CD4-positive, alpha-beta T cell treated with Interleukin-2 at 100 ng/mL for 4 hours (primary cell): ENCODE data around the gene KRTCAP2.
"Not testable (repeated sequence)": the region's sequence is repeated elsewhere in the genome, so short reads cannot be mapped to it uniquely, and the experiment has no call there.

Source experiments
- DNase-seq: peaks from one replicate; pipeline ENCODE4 v3.0.0-alpha.2; 2020; ENCODE audit warnings: low spot score

The KRTCAP2 gene

GRCh38 chr1:155199792-155200191 is 26.7 kb upstream of the KRTCAP2 start:
- DNase-seq: no peak

DNA sequence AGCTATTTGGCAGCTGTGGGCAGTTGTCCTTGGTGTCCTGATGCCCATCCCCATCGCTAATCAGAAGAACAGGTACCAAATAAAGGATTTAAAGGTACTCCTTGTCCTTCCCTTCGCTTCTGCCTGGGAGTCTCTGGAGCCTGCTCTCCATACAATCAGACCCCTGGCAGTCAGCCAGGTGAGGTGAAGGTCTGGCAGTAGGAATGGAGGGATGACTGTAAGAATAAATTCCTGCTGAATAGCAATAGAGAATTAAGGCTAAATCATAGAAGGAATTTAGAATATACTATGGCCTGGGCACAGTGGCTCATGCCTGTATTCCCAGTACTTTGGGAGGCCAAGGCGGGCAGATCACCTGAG is 25.4 kb upstream of the KRTCAP2 start:
- DNase-seq: no peak

GRCh38 chr1:155197901-155198546 is 24.9 kb upstream of the KRTCAP2 start:
- DNase-seq: no peak

DNA sequence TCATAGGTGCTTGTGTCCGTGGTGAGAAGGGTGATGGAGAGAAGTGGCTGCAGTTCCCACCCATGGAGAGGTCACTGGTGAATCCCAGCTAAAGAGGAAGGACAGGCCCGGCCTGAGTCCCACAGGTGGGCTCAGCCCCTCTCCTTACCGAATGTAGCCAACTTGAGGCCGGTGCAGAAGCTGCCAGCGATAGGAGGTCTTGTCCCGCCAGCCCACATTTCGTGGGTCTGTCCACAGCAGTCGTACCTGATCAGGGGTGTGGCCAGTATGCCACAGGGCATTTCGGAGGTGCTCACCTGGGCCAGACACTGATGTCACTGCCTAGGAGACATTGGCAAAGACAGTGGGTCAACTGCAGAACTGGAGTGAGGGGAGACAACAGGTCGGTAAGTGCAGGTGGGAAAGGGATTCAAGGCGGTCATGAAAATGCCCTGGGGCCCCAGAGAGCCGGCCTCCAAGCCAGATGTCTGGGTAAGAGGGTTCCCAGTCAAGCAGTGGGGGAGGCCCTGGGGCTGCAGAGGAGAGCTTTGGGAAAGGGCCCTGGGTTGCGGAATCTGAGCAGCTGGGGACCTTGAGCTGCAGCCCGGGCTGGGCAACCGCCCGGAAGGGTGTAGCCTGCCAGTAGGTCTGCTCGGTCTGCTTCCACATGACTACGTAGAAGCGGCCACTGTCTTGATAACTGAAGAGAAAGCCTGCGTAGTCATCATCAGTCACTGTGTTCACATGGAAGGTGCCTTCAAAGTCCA is 24.0 kb upstream of the KRTCAP2 start:
- no peak for DNase-seq

DNA sequence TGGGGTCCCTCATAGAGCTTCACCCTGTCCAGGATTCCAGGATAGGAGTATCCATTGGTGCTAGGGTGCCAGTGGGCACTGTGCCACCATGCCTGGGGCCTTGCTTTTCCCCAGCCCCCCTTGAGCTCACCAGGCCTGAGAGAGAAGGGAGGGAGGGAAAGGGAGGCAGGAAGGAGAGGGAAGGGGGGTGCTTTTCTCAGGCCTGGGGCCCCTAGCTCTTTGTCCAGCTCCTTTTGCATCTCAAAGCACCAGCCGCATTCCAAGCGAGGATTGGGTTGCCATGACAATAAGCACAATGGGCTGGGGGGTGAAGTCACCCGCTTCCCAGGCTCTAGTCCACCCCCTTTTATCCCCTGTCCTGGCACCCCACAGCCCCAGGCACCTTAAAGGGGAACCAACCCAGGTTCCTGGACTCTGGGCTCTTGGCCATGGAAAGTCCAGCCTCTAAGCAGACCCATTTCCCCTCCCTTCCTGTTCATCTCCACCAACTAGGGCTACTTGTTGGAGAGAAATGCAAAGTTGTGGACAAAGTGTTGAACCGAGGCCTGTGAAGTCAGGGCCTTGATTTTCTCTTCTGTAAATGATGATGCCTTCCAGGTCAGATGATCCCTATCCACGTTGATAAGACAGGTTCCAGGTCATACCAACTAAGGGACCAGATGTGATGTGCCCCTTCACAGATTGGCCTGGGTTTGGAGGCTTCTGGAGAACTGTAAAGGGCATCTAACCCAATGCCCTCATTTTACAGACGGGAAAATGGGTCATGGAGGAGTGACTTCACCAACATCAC is 23.2 kb upstream of the KRTCAP2 start:
- DNase-seq: no peak

DNA sequence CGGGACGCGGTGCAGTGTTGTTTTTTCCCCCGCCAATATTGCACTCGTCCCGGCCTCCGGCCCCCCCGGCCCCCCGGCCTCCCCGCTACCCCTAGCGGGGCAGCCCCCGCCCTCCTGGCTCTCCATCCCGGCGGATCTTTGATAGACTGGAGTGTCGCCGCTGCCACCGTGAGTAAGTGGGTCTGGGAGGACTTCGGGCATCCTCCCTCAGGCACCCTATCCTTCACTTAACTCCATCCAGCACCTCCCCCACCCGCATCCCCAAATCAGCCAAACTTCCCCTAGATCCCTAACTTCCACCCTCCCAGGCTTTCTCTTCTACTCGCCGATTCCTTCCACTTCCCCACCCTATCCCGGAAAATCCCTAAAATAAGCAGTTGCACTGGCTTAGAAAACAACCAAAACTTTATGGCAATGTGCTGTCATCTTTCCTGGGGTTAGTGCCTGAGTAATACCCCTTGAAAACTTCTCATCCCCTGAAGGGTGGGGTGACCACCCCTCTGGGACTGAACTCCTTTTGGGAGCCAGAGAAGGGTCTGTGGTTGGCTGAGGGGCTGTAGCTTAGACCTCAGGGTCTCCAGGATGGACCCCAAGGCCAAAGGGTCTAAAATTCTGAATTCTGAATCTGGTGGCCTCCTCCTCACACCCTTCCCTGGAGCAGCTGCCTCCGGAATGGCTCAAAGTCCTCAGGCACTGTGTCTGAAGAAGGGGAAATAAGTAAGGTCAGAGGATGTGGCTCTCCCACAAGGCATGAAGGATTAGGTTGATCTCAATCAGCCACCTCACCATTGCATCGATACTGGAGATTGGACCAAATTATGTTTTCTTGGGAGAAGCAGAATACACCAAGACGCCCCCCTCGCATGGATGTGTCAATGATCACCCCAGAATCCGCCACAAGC is 22.3 kb upstream of the KRTCAP2 start:
- DNase-seq: no peak

DNA sequence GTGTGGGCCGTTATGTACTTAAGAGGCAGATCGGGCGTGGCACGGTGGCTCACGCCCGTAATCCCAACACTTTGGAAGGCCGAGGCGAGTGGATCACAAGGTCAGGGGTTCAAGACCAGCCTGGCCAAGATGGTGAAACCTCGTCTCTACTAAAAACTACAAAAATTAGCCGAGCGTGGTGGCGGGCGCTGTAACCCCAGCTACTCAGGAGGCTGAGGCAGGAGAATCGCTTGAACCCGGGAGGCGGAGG is 20.8 kb upstream of the KRTCAP2 start:
- DNase-seq: not testable (repeated sequence)

DNA sequence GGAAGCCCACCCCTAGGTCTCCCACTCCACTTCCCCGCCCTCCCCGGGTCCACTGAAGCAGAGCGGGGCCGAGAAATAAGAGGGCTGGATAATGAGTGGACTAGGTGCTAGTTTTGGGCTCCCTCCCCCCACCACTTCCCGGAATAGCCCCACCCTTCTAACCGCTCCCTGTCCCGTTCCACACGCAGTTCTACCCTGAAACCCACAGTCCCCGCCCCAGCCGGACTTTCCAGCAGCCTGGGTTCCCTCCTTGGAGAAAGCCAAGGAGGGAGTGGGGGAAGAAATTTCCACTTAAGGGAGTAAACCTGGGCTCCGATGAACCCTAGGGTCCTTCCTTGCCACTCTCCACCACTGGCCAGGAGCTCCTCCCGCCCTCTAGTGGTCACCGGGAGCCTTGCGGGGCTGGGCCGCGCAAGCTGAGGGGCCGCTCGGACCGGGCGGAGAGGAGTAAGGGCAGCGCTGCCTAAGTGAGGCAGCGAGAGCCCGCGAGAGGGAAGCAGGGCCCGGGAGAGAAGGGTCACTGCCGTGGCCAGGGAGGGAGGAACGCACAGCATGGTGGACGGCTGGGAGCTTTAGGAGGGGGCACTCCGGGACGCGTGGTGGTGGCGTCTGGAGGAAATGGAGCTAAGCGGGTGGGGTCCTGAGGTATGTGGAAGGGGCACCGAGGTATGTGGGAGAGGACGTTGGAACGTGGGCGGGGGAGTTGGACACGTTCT is 20.3 kb upstream of the KRTCAP2 start:
- DNase-seq: peak; percentile 78

DNA sequence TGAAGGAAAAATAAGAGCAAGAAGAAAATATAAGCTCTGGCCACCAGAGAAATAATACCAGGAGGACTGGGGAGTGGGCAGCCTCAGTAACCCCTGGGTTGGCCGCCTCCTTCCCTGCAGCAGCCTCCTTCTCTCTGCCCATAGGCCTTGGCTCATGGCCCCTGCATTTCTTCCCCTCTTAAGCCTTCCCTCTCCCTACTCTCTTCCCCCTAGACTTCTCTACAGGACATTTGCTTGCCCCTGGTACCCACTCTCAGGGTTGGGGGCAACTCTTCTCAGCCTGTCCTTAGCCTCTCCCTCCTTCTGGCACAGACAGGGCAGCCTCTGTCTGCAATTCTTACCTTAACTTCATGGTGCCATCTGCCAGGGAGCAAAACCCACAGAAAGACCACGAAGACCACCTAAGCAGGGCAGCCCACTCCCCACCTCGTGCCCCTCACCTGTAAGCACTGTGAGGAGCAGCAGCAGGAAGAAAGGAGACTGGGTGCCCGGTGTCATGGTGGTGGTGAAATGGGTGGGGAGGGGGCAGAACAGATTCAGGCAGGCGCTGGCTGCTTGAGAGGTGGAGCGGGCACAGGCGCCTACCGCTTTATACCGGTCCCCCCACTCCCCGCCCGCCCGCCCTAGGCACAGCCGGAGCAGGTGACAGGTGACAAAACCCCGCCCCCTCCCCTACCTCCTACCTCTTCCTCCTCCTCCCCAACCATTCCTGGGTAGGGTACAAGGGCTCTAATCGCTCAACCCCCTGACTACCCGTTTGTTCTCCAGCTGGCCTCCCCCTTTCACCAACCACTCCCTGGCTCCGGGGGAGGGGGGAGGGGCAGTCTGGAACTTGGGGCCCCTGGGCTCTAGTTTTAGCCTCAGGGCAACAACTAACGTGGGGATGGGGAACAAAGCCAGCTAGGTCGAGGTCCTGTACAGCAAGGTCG is 19.5 kb upstream of the KRTCAP2 start:
- DNase-seq: peak; percentile 53

DNA sequence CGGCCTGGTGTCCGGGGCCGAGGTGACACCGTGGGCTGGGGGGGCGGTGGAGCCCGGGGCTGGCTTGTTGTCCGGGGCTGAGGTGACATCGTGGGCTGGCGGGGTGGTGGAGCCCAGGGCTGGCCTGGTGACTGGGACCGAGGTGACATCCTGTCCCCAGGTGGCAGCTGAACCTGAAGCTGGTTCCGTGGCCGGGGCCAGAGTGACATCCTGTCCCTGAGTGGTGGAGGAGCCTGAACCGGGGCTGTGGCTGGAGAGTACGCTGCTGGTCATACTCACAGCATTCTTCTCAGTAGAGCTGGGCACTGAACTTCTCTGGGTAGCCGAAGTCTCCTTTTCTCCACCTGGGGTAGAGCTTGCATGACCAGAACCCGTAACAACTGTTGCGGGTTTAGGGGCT is 18.8 kb upstream of the KRTCAP2 start:
- no peak for DNase-seq

GRCh38 chr1:155189926-155190325 is 16.8 kb upstream of the KRTCAP2 start:
- not testable (repeated sequence) for DNase-seq

DNA sequence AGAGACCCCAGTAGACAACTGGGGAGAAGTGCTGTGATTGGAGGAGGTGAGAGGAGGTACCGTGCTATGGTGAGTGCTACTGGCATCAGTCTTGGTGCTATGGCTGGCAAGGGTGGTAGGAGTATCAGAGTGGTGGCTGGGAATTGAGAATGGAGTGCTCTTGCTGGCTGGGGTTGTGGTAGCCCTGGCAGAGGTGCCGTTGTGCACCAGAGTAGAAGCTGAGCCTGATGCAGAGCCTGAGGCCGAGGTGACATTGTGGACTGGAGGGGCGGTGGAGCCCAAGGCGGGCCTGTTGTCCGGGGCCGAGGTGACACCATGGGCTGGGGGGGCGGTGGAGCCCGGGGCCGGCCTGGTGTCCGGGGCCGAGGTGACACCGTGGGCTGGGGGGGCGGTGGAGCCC is 15.2 kb upstream of the KRTCAP2 start:
- no peak for DNase-seq

- DNase-seq: no peak
Measured at GRCh38 chr1:155187456-155187891, 14.4 kb upstream of the KRTCAP2 start.

GRCh38 chr1:155186794-155187455 is 13.8 kb upstream of the KRTCAP2 start:
- no peak for DNase-seq

GRCh38 chr1:155186067-155186793 is 13.1 kb upstream of the KRTCAP2 start:
- no peak for DNase-seq

- DNase-seq: no peak
Measured at GRCh38 chr1:155185783-155186066, 12.6 kb upstream of the KRTCAP2 start.

- DNase-seq: no peak
Measured at GRCh38 chr1:155184835-155185782, 12.0 kb upstream of the KRTCAP2 start.

- no peak for DNase-seq
Measured at GRCh38 chr1:155184351-155184811, 11.3 kb upstream of the KRTCAP2 start.
